ENCODE results near the gene NOS1AP.
"Not testable (repeated sequence)": the region's sequence is repeated elsewhere in the genome, so short reads cannot be mapped to it uniquely, and the experiment has no call there.

NOS1AP gene

GRCh38 chr1:162351246-162351842, 281.9 kb downstream of the NOS1AP start:
- FAIRE-seq = no peak

- FAIRE-seq = not testable (repeated sequence)
Measured at GRCh38 chr1:162351874-162352273, 282.4 kb downstream of the NOS1AP start.

DNA sequence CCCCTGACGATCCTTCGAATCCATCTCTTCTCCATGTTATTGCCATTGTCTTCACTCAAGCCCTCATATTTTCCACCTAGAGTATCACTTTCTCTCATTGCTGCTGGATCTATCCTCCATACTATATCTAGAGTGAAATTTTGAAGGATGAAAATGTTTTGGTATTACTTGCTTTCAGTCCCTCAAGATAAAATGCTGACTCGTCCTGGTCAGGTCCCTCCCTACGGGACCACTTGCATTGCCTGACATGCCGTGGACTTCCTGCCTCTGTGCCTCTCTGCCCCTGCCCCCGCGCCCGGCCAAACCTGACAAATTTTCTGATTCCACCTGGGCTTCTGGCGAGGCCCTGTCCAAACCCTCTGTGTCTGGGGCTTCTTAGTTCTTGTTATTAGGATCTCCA, 283.6 kb downstream of the NOS1AP start:
- FAIRE-seq = no peak

GRCh38 chr1:162353702-162354101, 284.2 kb downstream of the NOS1AP start:
- FAIRE-seq = no peak

DNA sequence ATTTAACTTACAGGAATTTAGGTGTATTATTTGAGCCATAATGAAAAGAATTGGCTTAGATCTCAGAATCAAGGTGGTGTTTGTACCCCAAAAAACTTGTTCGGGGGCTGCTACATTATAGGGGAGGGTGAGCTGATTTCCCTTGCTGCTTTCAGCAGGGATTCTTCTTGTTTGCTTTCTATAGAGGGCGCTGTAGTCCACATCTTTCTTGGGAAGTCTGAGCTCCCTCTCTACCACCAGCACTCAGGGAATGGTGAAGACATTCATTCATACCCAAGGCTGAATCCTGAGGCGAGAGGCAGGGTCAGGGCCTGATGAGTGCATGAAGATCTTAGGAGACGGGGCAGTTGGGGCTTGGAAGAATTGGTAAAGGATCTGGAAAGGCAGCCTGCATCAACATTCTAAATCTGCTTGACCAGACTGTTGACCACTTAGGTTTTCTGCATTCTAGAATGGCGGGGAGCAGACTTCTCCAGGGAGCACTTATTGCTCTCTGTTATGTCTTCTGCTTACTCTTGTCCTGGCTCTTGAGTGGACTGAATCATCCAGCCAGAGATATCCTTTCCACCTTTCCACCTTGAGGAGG, 288.3 kb downstream of the NOS1AP start:
- no peak for FAIRE-seq

DNA sequence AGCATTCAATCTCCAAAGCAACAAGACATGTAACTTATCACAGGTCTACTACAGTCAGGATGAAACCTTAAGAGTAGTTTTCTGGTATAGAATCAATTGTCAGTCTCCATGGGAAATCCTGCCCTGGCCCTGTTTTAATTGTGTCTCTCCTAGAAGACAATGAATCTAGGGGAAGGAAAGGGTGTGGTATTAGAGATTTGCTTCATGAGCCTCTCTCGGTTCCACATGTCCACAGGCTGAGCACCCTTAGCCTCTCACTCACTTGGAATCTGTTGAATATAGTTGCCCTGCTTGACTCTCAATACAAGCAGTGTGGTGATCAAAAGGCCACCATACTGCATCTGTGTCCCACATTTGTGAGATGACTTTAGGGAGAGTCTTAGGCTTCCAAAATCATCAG, 289.4 kb downstream of the NOS1AP start:
- no peak for FAIRE-seq

DNA sequence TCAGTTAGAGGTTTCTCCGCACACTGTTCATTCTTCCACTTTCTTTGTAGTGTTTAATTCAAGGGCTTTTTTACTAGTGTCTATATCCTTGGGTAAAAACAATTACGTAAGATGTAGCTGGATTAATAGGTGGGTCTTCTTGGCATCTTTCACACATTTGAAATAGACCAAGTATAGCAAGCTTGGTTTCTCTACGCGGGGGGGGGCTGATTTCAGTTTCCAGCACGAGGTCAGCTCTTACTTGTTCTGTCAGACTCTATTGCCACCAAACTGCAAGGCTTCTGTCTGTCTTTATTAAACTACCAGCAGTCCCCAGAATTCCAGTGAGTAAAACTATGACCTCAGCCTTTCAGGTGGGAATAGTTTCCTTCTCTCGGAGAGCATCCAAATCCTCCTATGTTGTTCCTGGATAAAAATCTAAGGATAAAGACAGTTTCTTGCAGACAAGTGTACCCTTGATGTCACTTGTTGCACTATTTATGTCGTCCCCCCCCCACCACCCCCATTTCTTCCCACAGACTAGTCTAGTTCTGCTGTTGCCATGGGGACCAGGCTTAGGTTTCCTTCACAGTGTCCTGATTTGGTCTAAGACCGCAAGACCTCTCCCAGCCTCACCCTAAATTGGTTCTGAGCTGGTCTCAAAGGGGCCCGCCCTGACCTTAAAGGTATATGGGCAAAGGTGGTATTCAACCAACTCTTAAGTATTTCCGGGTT, 290.2 kb downstream of the NOS1AP start:
- FAIRE-seq = no peak

- no peak for FAIRE-seq
Measured at GRCh38 chr1:162360237-162360873, 290.9 kb downstream of the NOS1AP start.

- FAIRE-seq = no peak
Measured at GRCh38 chr1:162360874-162361260, 291.4 kb downstream of the NOS1AP start.

GRCh38 chr1:162361349-162361748, 291.9 kb downstream of the NOS1AP start:
- FAIRE-seq = no peak

DNA sequence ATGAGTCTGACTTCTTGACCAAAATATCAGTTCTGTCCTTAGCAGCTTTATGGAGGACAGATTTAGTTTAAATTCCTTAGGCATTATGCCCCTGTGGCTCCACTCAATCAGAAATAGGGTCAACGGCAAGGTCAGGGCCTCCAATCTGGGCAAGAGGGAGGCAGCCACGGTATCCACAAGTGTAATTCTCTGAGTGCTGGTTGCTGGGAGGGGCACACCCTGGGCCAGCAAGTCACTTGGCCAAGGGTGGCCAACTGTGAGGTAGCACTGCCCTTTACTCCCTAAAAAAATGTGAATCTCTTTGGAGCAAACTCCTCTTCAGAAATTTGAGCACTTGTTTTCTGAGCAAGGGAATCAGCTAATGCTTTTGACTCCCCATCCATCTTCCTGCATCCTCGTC, 294.3 kb downstream of the NOS1AP start:
- no peak for FAIRE-seq

DNA sequence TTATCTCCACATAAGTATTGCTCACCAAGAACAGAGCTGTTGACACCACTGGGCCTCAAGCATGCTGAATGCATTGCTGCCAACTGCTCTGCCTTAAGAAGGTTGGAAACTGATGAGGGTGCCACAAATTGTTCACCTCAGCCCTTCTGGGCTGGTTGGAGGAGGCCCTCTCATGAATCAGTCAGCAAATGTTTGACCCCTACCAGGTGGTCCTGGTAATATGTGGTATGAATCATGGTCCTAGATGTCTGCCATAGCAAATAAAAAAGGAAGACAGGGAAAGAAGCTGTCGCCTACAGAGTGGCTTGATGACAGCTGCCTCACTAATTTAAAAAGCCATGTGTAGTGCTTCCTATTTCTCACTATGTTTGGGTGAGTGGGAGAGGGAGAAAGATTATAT, 295.0 kb downstream of the NOS1AP start:
- FAIRE-seq = no peak

DNA sequence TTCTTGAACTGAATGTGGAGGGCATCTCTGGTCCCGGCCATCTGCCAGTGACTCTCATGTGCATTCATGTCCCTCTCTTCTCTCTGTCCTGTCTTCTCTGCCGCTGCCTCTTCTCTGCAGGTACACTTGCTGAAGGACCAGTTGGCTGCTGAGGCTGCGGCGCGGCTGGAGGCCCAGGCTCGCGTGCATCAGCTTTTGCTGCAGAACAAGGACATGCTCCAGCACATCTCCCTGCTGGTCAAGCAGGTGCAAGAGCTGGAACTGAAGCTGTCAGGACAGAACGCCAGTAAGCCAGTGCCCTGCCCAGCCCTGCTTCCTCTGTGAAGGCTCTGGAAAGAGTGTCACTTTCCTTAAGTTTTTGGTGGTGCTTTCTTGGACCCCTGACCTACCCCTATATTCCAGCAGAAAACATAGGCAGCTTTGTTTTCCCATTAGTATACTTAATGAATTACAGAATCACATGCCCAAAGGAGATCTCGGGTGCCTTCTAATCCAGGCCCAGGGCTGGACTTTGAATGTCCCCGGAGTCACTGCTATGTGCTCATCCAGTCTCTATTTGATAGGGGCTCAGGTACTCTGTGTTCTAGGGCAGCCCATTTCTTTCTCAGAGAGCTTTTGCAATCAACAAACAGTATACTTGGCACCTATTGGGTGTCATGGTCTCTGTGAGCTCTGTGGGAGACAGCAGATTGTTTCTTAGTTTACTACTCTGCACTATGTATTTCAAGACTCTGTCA, 296.0 kb downstream of the NOS1AP start:
- FAIRE-seq = no peak

GRCh38 chr1:162366149-162366548, 296.7 kb downstream of the NOS1AP start:
- no peak for FAIRE-seq

GRCh38 chr1:162366671-162367070, 297.2 kb downstream of the NOS1AP start:
- no peak for FAIRE-seq

DNA sequence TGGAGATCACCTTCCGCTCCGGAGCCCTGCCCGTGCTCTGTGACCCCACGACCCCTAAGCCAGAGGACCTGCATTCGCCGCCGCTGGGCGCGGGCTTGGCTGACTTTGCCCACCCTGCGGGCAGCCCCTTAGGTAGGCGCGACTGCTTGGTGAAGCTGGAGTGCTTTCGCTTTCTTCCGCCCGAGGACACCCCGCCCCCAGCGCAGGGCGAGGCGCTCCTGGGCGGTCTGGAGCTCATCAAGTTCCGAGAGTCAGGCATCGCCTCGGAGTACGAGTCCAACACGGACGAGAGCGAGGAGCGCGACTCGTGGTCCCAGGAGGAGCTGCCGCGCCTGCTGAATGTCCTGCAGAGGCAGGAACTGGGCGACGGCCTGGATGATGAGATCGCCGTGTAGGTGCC, 297.6 kb downstream of the NOS1AP start:
- no peak for FAIRE-seq

GRCh38 chr1:162367772-162368171, 298.3 kb downstream of the NOS1AP start:
- no peak for FAIRE-seq

GRCh38 chr1:162368451-162368850, 299.0 kb downstream of the NOS1AP start:
- FAIRE-seq = no peak

- FAIRE-seq = no peak
Measured at GRCh38 chr1:162369571-162369970, 300.1 kb downstream of the NOS1AP start.

DNA sequence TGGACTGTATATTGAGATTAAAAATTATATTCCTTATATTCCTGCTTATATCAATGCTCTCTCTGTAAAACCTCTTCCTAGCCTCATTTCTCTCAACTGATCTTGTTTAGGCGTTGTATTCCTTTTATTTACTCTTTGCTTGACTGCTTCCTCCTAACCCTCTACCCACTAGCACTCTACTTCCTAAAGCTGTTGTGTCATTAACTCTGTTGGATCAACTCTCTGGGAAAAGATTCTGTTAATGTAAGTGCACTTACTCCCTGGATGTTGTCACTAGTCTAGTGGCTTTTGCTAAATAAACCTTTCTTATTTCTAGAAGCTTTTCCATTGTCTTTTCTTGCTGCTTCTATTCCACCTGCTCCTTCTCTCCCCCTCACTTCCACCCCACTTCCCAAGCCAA, 300.7 kb downstream of the NOS1AP start:
- no peak for FAIRE-seq

GRCh38 chr1:162370721-162371120, 301.2 kb downstream of the NOS1AP start:
- FAIRE-seq = no peak

DNA sequence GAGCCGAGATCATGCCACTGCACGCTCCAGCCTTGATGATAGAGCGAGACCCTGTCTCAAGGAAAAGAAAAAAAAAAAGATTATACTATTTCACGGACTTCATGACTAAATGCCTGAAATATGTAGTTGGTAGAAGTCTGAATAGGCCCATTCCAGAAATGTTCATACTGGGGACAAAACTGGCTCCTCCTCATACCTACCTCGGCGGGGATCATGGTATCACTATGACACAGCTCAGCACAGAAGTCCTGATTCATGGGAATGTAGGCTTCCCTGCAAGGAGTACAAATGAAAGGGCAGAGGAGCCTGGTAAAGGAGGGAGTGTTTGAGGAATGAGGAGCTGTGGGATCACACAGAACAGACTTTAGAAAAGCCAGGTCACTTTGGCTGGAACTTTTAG, 302.1 kb downstream of the NOS1AP start:
- FAIRE-seq = no peak

Measured in colon (tissue), 2 donors.